B cell (primary cell): Measurements from ENCODE around the gene MFN2.

ENCODE experiments used
- EZH2 ChIP-seq: IDR thresholded peaks from 2 replicates; pipeline ENCODE4 v1.6.1; 2012; ENCODE audit warnings: borderline replicate concordance, low read depth, mild to moderate bottlenecking, moderate library complexity, low read length; ENCODE audit not compliant: insufficient read depth, poor library complexity, severe bottlenecking
- TF ChIP-seq, protein P1 (sequence below): fragments of 200-600 bp; IDR thresholded peaks from one replicate; pipeline ENCODE4 v1.8.0; 2022; ENCODE audit warnings: antibody characterized with exemption, mild to moderate bottlenecking

DNA sequence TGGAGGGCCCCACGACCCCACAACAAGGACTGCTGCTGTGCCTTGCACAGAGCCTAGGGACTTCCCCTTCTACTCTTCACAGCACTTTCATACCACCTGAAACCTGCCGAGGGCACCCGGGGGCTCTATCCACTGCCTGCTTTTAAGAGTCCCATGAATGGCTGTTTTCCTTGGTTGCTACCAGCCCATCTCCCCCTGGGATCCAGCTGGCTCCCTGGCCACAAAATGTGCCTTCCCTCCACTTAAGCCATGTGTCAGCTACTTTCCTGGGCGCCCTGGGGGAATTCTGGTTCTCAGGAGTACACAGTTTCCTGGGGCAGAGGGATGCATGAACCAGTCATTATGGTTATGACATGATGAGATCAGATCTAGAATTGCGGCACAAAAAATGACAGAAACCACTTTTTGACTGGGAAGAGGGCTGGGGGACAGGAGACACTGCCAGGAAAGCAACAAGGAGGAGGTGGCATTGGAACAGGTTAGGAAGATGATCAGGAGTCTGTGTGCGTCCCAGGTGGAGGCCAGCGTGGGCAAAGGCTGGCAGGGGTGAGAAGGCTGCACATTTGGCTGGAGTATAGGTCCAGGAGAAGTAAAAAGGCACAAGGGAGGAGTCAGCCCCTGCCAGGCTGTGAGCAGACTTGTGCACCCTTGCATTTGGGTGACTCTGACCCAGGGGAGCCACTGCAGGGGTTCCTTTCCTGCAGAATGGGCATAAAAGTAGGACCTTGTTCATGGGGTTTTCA, 79.6 kb downstream of the MFN2 start:
- no peak for TF ChIP-seq EZH2
- TF ChIP-seq, protein P1, sequence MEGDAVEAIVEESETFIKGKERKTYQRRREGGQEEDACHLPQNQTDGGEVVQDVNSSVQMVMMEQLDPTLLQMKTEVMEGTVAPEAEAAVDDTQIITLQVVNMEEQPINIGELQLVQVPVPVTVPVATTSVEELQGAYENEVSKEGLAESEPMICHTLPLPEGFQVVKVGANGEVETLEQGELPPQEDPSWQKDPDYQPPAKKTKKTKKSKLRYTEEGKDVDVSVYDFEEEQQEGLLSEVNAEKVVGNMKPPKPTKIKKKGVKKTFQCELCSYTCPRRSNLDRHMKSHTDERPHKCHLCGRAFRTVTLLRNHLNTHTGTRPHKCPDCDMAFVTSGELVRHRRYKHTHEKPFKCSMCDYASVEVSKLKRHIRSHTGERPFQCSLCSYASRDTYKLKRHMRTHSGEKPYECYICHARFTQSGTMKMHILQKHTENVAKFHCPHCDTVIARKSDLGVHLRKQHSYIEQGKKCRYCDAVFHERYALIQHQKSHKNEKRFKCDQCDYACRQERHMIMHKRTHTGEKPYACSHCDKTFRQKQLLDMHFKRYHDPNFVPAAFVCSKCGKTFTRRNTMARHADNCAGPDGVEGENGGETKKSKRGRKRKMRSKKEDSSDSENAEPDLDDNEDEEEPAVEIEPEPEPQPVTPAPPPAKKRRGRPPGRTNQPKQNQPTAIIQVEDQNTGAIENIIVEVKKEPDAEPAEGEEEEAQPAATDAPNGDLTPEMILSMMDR, result no peak
